Activated CD8-positive, alpha-beta memory T cell treated with anti-CD3 and anti-CD28 coated beads for 4 hours (primary cell): Measurements from ENCODE around the gene RPL3.

Source experiments
- DNase-seq, 2 donors: peaks; one replicate each; pipeline ENCODE4 v3.0.0-alpha.2; 2020; ENCODE audit warnings: low read depth in 2 of 2

RPL3 gene

DNA sequence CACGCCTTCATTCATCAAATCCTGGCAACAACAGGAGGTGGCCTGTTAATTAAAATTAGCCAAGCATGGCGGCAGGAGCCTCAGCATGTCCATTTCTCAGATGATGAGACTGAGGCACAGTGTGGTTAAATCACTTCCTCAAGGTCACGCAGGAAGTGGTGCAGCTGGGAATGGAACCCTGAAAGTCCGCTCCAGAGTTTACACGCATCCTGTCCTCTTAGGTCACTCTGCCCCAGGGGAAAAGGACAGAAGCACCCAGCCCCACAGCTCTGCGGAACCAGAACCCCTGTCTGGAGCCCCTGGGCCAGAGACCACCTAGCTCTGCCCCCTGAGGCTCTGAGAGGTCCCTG, 19.6 kb downstream of the RPL3 start:
- DNase-seq, result no peak

DNA sequence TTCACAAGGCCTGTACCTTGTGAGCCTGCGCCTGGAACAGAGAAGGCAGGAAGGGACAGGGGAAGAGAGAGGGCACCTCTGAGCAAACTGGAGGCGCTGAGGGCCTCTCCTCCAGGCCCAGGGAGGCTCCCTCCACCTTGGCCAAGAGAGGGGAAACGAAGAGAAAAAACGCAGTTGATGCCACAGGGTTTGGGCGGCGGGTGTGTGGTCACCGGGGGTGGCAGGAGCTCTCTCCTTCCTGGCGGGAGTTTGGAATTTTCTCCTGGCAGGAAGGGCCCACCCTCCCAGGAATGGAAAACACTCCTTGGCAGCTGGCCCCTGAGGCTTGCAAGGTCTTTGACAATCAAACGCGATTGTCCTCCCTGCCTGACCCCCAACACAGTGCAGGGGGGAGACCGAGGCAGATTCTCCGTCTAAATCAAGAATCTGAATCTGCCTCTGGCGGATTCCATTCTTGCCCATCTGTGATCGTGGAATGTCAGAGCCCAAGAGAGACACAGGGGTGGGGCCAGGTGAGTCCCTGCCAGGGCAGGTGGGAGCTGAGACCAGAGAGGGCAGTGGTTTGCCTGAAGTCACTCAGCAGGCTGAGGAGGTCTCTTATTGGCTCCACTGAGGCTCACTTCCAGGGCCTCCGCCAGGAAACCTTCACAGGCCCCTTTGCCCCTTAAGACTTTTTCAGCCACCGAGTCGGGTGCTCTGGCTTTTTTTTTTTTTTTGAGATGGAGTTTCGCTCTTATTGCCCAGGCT, 21.0 kb downstream of the RPL3 start:
- no peak for DNase-seq

DNA sequence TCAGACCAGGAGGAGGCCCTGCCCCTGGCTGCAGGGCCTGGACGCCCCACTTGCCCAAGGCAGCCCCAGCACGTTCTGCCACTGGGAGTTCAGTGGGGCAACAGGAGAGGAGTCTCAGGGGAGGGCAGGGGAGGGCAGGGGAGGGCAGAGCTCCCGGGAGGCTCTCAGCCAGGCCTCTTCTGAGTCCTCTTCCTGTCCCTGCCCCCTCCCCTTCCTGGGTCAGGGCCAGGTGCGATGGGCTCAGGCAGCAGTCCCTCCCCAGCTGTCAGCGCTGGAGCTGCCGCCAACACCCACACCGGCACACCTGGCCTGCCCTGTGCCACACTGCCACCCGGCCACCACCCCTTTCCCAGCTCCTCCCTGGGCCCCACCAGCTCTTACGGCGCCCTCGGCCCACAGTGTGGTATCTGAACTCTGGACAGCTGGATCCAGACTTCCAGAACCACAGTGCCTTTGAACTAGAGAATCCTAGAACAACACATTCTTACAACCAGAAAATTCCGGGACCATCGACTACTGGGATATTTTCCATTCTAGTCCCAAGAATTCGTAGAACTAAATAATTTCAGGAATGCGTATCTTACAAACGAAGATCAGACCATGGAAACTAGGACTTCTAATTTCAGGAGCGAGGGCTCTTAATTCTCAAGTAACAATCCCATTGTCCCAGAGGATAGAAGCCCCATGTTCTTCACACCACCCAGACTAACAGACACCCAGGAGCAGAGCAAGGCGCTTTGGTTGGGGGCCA, 21.8 kb downstream of the RPL3 start:
- no peak for DNase-seq

DNA sequence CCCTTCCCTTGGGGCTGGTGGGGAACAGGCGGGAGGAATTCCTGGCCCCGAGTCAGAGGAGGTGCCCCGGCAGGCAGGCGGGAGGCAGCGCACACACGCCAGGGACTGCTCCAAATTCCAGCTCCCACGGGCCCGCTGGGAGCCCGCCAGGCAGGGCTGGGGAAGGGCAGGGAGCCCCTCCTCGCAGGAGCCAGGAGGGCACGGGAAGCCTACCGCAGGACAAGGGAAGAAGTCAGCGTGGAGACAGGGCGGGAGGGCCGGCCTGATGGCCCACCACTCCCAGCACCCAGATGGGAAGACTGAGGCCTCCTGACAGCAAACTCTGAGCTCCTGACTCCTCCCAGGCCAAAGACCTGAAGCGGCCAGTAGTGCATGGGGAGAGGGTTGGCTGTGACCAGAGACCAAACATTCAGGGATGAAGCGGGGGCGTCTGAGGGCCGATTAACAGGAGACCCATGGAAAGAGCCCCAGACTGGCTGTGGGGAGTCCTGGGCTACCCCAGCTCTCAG, 22.4 kb downstream of the RPL3 start:
- no peak for DNase-seq

DNA sequence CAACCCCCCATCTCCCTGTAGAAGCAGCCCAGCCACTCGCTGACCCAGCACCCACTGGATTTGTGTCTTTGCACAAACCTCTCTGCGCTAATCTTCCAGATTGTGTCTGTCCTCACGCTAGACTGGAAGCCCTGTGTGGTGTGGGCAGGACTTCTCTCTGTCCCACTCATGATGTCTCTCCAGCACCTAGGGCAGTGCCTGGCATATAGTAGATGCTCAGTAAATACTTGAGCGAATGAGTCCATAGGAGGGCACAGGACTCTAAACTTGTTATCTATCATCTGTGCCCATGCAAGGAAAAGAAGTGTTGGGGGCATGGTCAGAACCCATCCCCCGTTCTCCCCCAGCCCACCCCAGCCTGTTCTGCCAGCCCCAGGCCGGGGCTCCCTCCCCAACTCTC, 22.9 kb downstream of the RPL3 start:
- DNase-seq, result no peak

DNA sequence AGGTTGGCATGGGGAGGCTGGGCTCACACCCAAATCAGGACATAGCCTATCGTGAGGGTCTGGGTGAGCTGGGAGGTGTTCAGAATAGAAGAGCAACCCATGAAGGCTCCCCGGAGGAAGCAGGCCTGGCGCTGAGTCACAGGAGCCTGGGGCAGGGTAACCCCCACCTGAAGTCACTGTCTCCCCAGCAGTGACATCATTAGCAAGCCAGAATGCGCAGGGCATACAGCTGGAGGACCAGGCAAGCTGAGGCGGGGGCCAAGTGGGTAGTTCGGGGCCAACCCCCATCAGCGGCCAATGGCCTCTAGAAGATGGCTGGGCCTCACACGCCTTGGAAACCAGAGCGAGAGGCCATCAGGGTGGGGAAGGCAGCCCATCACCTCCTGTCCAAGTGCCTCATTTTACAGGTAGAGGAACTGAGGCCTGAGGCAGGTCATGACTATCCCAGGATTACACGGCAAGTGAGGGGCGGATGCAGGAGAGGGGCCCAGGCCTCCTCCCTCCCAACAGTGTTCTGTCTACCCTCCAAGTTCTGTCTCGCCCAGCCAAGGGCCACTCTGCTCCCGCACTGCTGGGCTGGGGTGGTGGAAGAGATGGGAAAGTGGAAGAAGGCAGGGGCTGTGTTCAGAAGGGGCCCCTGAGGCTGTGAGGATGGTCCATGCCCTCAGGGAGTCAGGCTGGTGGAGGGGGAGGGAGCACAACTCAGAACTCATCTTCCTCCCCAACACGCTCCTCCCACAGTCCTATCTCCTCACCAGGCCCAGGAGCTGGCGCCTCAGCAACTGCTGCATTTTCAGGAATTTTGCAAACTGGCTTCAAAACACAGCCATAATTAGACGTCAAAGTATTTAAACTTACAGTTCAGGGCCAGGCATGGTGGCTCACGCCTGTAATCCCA, 24.6 kb downstream of the RPL3 start:
- no peak for DNase-seq

DNA sequence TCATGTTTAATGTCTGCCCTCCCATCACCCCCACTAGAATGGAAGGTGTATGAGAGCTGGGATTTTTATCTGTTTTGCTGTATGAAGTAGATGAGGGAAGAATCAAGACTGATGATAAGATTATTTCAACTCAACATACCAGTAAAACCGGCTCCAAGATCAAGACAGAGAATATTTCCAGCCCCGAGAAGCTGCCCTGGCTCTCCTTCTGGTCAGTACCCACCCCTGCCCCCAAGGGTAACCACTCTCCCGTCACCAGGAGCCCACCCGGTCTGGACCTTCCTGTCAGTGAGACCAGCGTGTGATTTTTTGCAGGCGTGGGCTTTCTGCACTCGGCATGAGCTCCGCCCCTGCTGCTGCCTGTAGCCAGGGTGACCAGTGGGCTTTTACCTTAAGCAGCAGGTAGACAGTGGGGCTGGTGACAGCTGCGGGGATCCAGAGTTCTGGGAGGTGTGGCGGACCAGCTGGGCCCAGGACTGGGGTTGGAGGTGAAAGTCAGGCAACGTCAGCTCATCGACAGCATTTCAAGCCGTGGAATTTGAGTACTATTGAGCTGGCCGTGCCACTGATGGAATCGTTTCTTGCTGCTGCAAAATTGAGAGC, 25.6 kb downstream of the RPL3 start:
- no peak for DNase-seq

DNA sequence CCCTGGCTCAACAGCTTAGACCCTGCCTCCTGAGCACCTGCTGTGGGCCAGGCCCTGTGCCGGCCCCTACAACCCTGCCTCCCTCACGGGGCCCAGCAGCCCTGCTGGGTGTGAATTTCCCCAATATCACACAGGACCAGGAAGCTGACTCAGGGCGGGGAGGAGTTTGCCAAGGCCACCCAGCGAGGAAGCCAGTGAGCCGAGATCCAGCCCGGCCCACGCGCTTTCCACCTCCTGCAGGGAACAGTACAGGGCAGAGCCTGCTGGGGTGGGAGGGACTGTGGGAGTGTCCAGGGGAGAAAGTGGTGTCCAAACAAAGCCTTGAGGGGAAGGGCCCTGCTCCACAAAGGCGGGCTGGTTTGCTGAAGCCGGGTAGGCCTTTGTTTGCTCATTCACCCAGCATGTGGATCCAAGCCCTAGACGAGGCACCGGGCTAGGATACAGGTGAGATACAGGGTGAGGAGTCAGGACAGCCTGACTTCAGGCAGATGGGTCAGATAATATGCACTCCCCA, 26.8 kb downstream of the RPL3 start:
- no peak for DNase-seq

DNA sequence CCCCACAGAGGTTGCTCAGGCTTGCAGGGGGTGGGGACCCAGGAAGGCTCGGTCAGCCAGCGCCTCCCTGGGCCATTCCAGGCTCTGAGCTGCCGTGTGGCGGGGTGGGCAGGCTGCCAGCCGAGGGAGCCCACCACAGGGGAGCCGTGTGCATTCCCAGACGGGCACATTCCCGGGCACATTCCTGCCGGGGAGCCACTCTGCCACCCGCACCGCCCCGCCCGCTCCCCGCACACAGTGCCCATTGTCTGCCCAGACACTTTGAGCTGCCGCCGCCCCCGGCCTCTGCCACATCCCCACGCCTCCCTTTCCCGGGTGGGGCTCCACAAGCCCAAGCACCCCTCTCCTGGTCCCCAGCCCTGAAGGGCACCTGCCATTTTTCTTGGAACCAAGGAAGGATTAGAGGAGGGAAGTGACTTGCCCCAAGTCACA, 27.4 kb downstream of the RPL3 start:
- DNase-seq, result no peak

DNA sequence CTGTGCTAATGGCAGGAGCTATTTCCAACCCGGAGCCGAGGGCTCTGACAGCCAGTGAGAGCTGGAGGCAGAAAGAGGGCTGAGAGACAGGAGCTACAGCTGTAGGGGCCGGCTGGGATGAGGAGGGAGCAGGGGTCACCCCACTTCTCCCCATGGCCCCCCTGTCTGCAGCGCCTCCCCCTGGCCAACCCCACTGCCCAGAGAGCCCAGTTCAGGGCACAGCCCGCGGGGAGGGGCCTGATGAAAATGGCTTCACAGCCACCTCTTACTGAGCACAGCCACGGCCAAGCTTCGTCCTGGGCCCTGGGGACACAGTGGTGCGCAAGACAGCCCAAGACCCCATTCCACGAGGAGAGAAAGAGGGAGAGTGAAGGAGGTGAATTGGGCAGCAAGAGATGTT, 27.9 kb downstream of the RPL3 start:
- no peak for DNase-seq

DNA sequence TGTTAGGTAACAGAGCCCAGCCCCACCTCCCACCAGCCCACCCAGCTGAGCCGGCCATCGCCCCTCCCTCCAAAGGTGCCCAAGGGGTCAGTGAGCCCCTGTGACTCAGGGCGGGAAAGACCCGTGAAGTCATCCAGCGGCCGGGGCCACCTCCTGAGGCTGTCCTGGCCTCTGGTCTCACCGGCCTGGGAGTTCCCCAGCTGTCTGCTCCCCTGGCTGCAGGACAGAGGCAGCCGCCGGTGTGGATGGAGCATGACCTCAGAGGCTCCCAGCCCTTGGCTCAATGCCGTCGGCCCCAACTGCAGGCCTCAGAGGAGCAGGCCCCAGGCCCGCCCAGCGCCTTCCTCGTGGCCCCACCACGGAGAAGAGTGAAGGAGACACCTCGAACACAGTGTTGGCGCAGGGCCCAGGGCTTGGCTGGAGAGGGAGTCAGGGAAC, 28.7 kb downstream of the RPL3 start:
- DNase-seq, result no peak

DNA sequence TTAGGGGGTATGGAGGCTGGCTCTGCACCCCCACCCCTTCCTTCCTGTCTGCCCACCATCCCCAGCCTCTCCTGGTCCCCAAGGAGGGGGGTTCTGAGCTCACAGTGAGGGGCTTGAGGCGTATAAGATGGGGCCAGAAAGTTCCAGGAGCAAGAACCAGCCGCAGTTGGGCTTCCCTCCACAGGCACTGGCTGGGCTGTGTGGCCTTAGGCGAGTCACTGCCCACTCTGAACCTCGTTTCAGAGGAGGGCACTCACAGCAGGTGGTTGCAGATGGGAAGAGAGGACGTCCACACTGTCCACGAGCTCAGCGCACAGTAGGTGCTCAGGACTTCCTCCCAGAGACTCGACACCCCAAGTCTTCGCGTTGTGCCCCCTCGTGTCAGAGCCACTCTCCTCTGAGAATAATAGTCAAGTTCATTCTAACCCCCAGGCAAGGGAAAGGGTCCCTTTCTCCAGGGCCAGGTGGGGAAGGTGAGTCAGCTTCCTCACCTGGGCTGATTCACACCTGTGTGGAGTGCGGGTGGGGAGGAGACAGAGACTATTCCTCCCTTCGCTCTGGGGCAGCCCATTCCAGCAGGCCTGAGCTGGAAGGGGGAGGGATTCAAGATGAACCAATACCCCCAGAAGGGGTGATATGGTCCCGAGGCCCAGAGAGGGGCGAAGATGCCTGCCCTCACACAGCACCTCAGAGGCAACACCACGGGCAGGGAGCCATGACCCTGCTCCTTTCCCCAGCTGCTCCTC, 29.3 kb downstream of the RPL3 start:
- DNase-seq, result no peak

DNA sequence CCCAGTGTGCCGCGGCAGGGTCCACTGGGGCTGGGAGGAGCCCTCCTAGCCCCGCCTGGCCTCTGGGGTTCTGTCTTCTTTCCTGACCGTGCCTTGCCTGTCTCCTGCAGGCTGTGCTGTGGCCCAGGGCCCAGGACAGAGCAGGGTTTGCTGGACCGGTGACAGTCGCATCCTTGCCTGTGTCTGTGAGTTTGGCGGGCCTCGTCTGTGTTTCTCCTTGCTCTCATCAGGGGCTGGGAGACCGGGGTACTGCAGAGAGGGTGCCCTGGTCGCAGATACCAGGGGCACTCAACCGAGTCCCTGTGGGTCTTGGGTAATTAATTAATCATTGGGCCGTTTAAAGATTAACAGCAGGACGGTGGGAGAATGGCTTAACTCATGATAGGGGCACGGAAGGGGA, 29.9 kb downstream of the RPL3 start:
- no peak for DNase-seq

DNA sequence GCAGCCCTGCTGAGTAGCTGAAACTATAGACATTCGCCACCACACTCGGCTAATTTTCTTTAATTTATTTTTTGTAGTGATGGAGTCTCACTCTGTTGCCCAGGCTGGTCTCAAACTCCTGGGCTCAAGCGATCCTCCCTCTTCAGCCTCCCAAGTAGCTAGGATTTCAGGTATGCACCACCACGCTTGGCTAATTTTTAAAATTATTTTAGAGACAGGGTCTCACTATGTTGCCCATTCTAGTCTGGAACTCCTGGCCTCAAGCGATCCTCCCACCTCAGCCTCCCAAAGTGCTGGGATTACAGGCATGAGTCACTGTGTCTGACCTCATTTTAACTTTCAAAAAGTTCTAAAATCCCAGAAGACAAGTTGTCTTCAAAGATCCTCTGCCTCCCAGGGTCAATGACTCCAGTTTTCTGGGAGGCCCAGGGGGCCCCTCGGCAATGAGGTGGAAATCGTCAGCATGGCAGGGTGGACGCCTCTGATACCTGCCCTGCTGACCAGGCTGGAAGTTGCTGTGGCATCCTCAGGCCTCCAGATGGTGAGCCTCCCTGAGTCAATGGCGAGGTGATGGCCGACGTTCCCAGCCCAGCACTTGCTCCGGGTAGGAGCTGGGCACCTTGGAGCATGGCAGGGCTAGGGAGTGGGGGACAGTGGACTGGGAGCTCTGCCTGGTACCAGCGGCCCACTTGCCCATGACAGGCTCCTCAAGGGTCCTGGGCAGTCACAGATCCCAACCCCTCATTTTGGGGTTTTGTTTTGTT, 31.1 kb downstream of the RPL3 start:
- no peak for DNase-seq

DNA sequence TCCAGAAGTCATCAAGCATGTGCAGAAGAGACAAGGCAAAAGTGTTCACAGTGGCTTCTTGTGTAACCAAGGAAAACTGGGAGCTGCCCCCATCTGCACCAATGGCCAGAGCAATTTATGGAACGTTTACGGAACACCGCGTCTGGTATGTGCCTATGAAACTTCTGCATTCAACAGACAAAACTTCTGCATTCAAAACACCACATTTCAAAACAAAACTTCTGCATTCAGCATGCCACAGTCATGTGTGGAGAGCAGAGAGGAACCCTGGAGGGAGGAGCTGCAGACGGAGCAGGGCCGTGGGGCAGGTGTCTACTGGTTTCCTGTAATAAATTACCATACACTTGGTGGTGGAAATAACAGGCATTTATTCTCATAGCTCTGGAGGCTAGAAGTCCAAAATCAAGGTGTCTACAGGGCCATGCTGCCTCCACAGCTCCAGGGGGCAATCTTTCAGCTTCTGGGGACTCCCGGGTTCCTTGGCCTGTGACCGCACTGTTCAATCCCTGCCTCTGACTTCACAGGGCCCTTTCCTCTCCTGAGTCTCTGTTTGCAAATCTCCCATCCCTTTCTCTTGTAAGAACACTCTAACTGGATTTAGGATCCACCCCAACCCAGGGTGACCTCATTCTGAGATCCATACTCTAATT, 32.2 kb downstream of the RPL3 start:
- no peak for DNase-seq

DNA sequence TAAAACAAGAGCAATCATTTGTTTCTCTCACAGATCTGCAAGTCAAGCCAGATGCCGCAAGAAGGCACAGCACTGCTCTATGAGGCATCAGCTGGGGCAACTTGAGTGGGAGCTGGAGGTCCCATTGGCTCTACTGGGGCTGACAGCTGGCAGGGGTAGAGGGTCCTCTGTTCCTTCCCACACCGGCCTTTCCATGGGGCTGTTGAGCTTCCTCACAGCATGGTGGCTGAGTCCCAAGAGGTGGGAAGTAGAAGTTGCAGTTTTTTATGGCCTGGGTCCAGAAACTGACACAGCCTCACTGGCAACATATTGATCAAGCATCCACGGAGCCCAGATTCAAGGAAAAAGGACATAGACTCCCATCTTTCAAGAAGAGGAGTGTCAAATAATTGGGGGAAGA, 34.4 kb downstream of the RPL3 start:
- no peak for DNase-seq

DNA sequence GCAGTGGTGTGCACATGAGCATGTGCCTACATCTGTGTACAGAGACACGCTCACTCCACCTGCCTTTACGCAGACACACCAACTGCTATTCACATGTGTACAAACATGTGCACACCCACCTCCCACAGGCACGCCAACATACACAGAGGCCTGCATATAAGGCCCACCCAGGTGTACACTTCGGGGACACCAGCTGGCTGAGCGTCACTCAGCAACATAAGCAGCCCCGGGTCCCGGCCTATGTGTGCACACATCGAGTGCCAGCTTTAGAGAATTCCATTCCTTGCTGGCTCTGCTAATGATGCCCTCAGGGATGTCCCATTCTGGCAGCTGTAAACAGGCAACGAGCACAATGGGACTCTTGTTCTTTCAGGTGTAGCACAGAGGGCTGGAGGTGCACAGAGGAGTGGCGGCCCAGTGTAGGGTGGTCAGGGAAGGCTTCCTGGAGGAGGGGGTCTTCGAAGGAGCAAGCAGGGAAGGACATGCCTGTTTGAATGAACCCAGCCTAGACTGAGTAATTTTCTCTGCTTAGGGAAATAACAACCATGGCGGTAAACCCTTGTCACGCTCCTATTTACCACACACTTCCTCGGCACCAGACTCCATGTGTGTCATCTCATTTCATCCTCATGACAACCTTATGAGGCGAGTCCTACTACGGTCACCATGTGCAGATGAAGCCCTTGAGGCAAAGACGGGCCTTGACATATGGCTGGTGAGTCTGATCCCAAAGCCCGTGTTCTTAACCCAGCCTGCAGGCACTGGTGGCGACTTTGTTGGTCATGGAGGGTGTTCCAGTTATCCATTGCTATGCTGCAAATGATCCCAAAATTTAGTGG, 35.1 kb downstream of the RPL3 start:
- DNase-seq, result no peak

DNA sequence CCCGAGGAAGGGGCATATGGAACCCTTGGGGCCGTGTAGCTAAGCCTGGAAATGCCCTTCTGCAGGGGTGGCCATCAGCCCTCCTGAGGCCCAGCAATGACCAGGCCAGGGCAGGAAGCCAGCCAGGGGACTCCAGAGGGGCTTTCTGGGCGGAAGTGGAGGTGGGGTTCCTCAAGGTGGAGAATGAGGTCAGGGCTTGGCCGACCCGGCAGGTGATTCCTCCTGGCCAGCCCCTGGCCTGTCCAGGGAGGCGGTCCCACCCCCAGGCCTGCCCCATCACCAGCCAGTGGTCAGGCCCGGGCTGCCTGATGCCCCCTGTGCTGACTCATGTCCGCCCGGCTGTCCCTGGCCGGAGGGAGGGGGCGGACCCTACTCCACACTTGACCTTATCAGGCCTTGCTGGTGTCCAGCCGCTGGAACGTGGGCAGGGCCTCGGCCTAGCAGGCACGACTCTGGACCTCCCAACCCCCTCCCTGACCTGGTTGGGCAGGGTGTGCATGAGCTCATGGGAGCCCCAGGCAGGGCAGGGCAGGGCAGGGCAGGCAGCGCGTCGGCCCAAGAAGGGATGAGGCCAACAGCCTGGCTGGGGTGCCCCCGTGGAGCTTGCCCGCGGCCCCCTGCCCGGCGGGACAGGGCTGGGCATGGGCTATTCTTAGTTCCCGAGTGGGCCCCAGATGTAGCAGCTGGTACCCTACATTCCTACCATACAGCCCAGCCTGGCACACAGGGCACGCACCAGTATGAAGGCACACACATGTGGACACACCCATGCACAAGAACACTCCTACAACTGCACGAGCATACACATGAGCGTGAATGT, 35.9 kb downstream of the RPL3 start:
- DNase-seq, result no peak
